Loucy (cell line): ENCODE results near the gene INTS13.
A peak's percentile ranks its signal among the peaks of the same experiment; 100 is the strongest.

ENCODE experiments used
- H2AFZ ChIP-seq: fragments of 200-600 bp; sonication (generic); 2 replicates; pipeline ENCODE4 v1.6.0; 2016; ENCODE audit warnings: antibody characterized with exemption, mild to moderate bottlenecking, low read length, moderate library complexity
- H3F3A ChIP-seq: fragments of 200-600 bp; 2 replicates; pipeline ENCODE4 v1.6.0; 2016; ENCODE audit warnings: antibody characterized with exemption, low read depth, mild to moderate bottlenecking
- H3K27me3 ChIP-seq: fragments of 200-600 bp; sonication (generic); 2 replicates; pipeline ENCODE4 v1.6.1; 2014; ENCODE audit warnings: low read length, mild to moderate bottlenecking; ENCODE audit not compliant: insufficient read depth, poor library complexity, severe bottlenecking
- H3K36me3 ChIP-seq: fragments of 200-600 bp; sonication (generic); 2 replicates; pipeline ENCODE4 v1.6.1; 2016; ENCODE audit warnings: low read length; ENCODE audit not compliant: insufficient read depth
- H3K4me1 ChIP-seq: fragments of 200-600 bp; sonication (generic); 2 replicates; pipeline ENCODE4 v1.5.1; 2014; ENCODE audit warnings: low read length, mild to moderate bottlenecking; ENCODE audit not compliant: insufficient read depth, poor library complexity, severe bottlenecking
- H3K4me2 ChIP-seq: fragments of 200-600 bp; sonication (generic); 2 replicates; pipeline ENCODE4 v1.6.0; 2014; ENCODE audit warnings: antibody characterized with exemption, low read length, low read depth, mild to moderate bottlenecking; ENCODE audit not compliant: poor library complexity, severe bottlenecking
- H3K4me3 ChIP-seq: fragments of 200-600 bp; sonication (generic); 2 replicates; pipeline ENCODE4 v1.5.1; 2014; ENCODE audit warnings: low read length, mild to moderate bottlenecking, mixed read lengths; ENCODE audit not compliant: poor library complexity, severe bottlenecking
- H3K79me2 ChIP-seq: fragments of 200-600 bp; sonication (generic); 2 replicates; pipeline ENCODE4 v1.6.1; 2014; ENCODE audit warnings: low read length; ENCODE audit not compliant: insufficient read depth
- H3K9ac ChIP-seq: fragments of 200-600 bp; sonication (generic); 2 replicates; pipeline ENCODE4 v1.6.0; 2014; ENCODE audit warnings: mild to moderate bottlenecking, low read depth, low read length, moderate library complexity; ENCODE audit not compliant: poor library complexity, severe bottlenecking
- H3K9me2 ChIP-seq: fragments of 200-600 bp; sonication (generic); replicated peaks from 2 replicates; pipeline ENCODE4 v1.6.1; 2016; ENCODE audit warnings: low read depth, low read length, mixed read lengths
- H3K9me3 ChIP-seq: fragments of 200-600 bp; sonication (generic); 2 replicates; pipeline ENCODE4 v1.6.1; 2014; ENCODE audit warnings: mild to moderate bottlenecking, antibody characterized with exemption, low read length, low read depth; ENCODE audit not compliant: insufficient read depth
- H4K20me1 ChIP-seq: fragments of 200-600 bp; sonication (generic); 2 replicates; pipeline ENCODE4 v1.6.0; 2014; ENCODE audit warnings: antibody characterized with exemption, low read length, mild to moderate bottlenecking; ENCODE audit not compliant: insufficient read depth, poor library complexity, severe bottlenecking
- EZH2phosphoT487 ChIP-seq: fragments of 200-600 bp; IDR thresholded peaks from 2 replicates; pipeline ENCODE4 v1.6.1; 2018; ENCODE audit warnings: antibody characterized with exemption, mild to moderate bottlenecking, moderate library complexity, borderline replicate concordance
- TF ChIP-seq, protein P1 (sequence below): fragments of 200-600 bp; sonication (generic); conservative IDR thresholded peaks from 2 replicates; pipeline ENCODE4 v1.5.1; 2014; ENCODE audit warnings: mild to moderate bottlenecking, antibody characterized with exemption, low read length

INTS13 gene, protein sequence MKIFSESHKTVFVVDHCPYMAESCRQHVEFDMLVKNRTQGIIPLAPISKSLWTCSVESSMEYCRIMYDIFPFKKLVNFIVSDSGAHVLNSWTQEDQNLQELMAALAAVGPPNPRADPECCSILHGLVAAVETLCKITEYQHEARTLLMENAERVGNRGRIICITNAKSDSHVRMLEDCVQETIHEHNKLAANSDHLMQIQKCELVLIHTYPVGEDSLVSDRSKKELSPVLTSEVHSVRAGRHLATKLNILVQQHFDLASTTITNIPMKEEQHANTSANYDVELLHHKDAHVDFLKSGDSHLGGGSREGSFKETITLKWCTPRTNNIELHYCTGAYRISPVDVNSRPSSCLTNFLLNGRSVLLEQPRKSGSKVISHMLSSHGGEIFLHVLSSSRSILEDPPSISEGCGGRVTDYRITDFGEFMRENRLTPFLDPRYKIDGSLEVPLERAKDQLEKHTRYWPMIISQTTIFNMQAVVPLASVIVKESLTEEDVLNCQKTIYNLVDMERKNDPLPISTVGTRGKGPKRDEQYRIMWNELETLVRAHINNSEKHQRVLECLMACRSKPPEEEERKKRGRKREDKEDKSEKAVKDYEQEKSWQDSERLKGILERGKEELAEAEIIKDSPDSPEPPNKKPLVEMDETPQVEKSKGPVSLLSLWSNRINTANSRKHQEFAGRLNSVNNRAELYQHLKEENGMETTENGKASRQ

DNA sequence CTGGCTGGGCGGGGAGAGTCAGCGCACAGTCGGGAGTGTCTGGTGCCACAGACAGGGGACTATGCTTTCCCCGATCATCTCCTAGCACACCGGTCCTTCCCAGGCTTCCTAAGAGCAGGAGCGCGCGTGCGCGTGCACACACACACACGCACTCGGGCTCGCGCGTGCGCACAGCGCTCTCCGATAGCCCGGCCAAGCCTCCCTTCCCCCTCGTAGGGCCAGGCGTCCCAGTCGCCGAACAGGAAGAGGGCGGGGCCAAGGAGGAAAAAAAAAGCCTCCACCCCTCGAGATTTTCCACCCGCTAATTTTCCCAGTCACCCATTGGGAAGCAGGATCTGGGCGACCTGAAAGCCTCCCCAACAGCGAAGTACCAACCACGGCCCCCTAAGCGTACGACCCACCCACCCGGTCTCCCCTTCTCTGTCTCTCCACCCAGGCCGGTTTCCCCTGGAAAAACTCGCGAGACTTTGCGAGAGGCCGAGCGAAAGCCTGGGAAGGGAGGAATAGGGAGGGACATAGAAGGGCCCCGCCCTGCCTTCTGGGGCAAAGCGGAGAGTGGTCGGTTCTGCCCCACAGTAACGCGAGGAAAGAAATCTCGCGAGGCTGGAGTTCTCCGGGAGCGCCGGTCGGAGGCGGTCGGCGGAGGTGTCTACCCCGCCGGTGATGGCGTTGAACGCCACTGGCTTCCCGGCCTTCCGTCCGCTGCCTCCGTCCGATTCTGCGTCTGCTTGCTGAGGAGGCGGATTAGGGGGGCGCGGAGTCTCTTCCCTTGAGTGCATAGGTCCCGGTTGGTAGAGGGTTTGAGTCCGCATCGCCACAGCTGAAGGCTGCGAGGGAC lies at the start of gene INTS13, which contains the start of gene FGFR1OP2:
Gene INTS13 (minus strand): TSS at position 119 of the 838 bp plus-strand sequence. CDS start 1,178 bp downstream, outside the sequence.
Gene FGFR1OP2 (plus strand): TSS at position 608 of the 838 bp plus-strand sequence. CDS start 15,689 bp downstream, outside the sequence.
- Histone ChIP-seq H3K27me3 (no peaks in the 10 kb centered on the region), H3K4me2 (peak within 1 kb of the TSS; percentile 87), H3K4me3 (peak within 1 kb of the TSS; percentile 83), H2AFZ (peak within 1 kb of the TSS; percentile 91), H3K9me2 (no peaks in the 10 kb centered on the region), H3K4me1 (peaks cover 73% of the 10 kb centered on the region), H3K9me3 (no peaks in the 10 kb centered on the region), H3K36me3 (no peaks in the 10 kb centered on the region), H4K20me1 (peaks cover 67% of the 10 kb centered on the region), H3F3A (peaks cover 6% of the 10 kb centered on the region; the same call in 1 of the 2 replicates), H3K79me2 (peaks cover 95% of the 10 kb centered on the region), H3K9ac (peak within 1 kb of the TSS; percentile 91)
- TF ChIP-seq, protein P1, sequence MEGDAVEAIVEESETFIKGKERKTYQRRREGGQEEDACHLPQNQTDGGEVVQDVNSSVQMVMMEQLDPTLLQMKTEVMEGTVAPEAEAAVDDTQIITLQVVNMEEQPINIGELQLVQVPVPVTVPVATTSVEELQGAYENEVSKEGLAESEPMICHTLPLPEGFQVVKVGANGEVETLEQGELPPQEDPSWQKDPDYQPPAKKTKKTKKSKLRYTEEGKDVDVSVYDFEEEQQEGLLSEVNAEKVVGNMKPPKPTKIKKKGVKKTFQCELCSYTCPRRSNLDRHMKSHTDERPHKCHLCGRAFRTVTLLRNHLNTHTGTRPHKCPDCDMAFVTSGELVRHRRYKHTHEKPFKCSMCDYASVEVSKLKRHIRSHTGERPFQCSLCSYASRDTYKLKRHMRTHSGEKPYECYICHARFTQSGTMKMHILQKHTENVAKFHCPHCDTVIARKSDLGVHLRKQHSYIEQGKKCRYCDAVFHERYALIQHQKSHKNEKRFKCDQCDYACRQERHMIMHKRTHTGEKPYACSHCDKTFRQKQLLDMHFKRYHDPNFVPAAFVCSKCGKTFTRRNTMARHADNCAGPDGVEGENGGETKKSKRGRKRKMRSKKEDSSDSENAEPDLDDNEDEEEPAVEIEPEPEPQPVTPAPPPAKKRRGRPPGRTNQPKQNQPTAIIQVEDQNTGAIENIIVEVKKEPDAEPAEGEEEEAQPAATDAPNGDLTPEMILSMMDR, result no peak
- no peak for TF ChIP-seq EZH2phosphoT487

DNA sequence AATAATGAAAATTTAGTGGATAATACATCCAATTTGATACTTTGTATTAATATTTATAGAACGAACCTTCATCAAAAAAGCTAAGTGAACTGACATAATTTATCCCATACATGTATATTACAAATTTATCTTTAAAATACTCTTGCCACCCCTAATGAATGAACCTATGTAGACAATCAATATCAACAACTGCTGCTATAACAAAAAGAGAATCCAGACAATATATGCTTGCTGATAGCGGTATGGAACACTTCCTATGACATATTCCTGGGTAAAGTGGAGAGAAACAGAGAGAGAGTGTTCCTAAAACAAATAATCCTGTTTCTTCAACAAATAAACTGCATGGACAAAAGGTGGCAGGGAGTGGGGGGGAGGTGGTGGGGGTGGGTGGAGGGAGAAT lies 45.1 kb upstream of the INTS13 start:
- Histone ChIP-seq H3K79me2 (peaks cover 28% of the 10 kb centered on the region; the same call in 1 of the 2 replicates), H4K20me1 (no peaks in the 10 kb centered on the region), H3F3A (no peaks in the 10 kb centered on the region), H3K4me3 (no peak overlapping the region), H2AFZ (no peak overlapping the region), H3K9ac (no peak overlapping the region), H3K27me3 (no peaks in the 10 kb centered on the region), H3K36me3 (peaks cover 81% of the 10 kb centered on the region), H3K4me2 (no peak overlapping the region), H3K9me3 (no peaks in the 10 kb centered on the region), H3K9me2 (no peaks in the 10 kb centered on the region), H3K4me1 (no peaks in the 10 kb centered on the region)
- TF ChIP-seq, protein P1, result no peak
- no peak for TF ChIP-seq EZH2phosphoT487

GRCh38 chr12:26979733-26980132 lies 42.0 kb upstream of the INTS13 start:
- Histone ChIP-seq H3K27me3 (no peaks in the 10 kb centered on the region), H3K9me3 (no peaks in the 10 kb centered on the region), H3K9me2 (no peaks in the 10 kb centered on the region), H3F3A (no peaks in the 10 kb centered on the region), H3K36me3 (peaks cover 89% of the 10 kb centered on the region; the same call in 1 of the 2 replicates), H4K20me1 (peaks cover 2% of the 10 kb centered on the region), H3K4me2 (no peak overlapping the region), H2AFZ (no peak overlapping the region), H3K9ac (no peak overlapping the region), H3K79me2 (peaks cover 14% of the 10 kb centered on the region; the same call in 1 of the 2 replicates), H3K4me1 (no peaks in the 10 kb centered on the region), H3K4me3 (no peak overlapping the region)
- TF ChIP-seq, protein P1, result no peak
- TF ChIP-seq EZH2phosphoT487, result no peak
